Vagina (tissue), 2 donors: ENCODE measurements around the gene TVP23B.
"Not testable (repeated sequence)": the region's sequence is repeated elsewhere in the genome, so short reads cannot be mapped to it uniquely, and the experiment has no call there.

Experiments used
- POLR2A ChIP-seq, 2 donors: fragments of 450-650 bp; IDR thresholded peaks; one replicate each; pipeline ENCODE4 v1.6.1; 2017; ENCODE audit warnings: antibody characterized with exemption in 2 of 2, mild to moderate bottlenecking in 2 of 2, moderate library complexity in 2 of 2
- POLR2AphosphoS5 ChIP-seq, 2 donors: sonication (generic); formaldehyde crosslinking; IDR thresholded peaks; one replicate each; pipeline ENCODE4 v1.9.0; 2017; ENCODE audit warnings: antibody characterized with exemption in 2 of 2, mild to moderate bottlenecking in 2 of 2, low read depth in 1 of 2; ENCODE audit not compliant: insufficient read depth in 1 of 2
- TF ChIP-seq, protein P1 (sequence below), 3 experiments: fragments of 450-650 bp in 2 of 3; fragments of 200-600 bp in 1 of 3; sonication (generic) in 1 of 3; IDR thresholded peaks; one replicate each; pipeline ENCODE4 v1.5.1; 2017 to 2019; ENCODE audit warnings: antibody characterized with exemption in 3 of 3, mild to moderate bottlenecking in 2 of 3, moderate library complexity in 2 of 3

- TF ChIP-seq, protein P1, sequence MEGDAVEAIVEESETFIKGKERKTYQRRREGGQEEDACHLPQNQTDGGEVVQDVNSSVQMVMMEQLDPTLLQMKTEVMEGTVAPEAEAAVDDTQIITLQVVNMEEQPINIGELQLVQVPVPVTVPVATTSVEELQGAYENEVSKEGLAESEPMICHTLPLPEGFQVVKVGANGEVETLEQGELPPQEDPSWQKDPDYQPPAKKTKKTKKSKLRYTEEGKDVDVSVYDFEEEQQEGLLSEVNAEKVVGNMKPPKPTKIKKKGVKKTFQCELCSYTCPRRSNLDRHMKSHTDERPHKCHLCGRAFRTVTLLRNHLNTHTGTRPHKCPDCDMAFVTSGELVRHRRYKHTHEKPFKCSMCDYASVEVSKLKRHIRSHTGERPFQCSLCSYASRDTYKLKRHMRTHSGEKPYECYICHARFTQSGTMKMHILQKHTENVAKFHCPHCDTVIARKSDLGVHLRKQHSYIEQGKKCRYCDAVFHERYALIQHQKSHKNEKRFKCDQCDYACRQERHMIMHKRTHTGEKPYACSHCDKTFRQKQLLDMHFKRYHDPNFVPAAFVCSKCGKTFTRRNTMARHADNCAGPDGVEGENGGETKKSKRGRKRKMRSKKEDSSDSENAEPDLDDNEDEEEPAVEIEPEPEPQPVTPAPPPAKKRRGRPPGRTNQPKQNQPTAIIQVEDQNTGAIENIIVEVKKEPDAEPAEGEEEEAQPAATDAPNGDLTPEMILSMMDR (IDR thresholded peaks at IDR 0.05): not testable (repeated sequence)
- TF ChIP-seq POLR2A (IDR thresholded peaks at IDR 0.05); POLR2AphosphoS5 (IDR thresholded peaks at IDR 0.05; ENCODE audit: insufficient read depth in 1 of 2, low read depth in 1 of 2): not testable (repeated sequence)
Observed at GRCh38 chr17:18791402-18791801, 10.4 kb downstream of the TVP23B start.
